Adrenal gland (tissue), 12 donors: ENCODE measurements around the gene MIR17HG. TPM values are rescaled to one million over a fixed set of nuclear protein-coding genes. Genes with fewer than 3 reads are reported as not detected.
"Not testable (repeated sequence)": the region's sequence is repeated elsewhere in the genome, so short reads cannot be mapped to it uniquely, and the experiment has no call there.

Source experiments
- DNase-seq, 7 donors: peaks; one replicate each; pipeline ENCODE4 v3.0.0-alpha.2; 2019 to 2020
- H3K27ac ChIP-seq, 5 donors: fragments of 200-600 bp; sonication (generic) in 4 of 5; 1 replicate in 3 of 5; 2 replicates in 2 of 5; pipeline versions ENCODE4 v1.5.1 to v1.8.0; 2016 to 2020; ENCODE audit warnings: mild to moderate bottlenecking in 1 of 5
- H3K27me3 ChIP-seq: fragments of 200-600 bp; 2 replicates; pipeline ENCODE4 v1.8.0; 2021
- H3K36me3 ChIP-seq, 2 donors: fragments of 200-600 bp; replicated peaks in 1 of 2; 1 replicate in 1 of 2; 2 replicates in 1 of 2; pipeline versions ENCODE4 v1.5.1 to v1.8.0; 2018 to 2022
- H3K4me1 ChIP-seq, 2 donors: fragments of 200-600 bp; replicated peaks in 1 of 2; 1 replicate in 1 of 2; 2 replicates in 1 of 2; pipeline versions ENCODE4 v1.5.1 to v1.8.0; 2018 to 2021
- H3K4me3 ChIP-seq, 4 donors: fragments of 200-600 bp; sonication (generic) in 3 of 4; one replicate each; pipeline ENCODE4 v1.5.1; 2016 to 2018
- H3K9me3 ChIP-seq, 3 donors: fragments of 200-600 bp; sonication (generic) in 1 of 3; replicated peaks in 1 of 3; 1 replicate in 2 of 3; 2 replicates in 1 of 3; pipeline versions ENCODE4 v1.5.1 to v1.8.0; 2016 to 2021
- CTCF ChIP-seq, 6 experiments: fragments of 450-650 bp in 4 of 6; fragments of 200-600 bp in 2 of 6; sonication (generic) in 1 of 6; IDR thresholded peaks; 1 replicate in 5 of 6; 2 replicates in 1 of 6; pipeline versions ENCODE4 v1.5.1 to v1.8.0; 2016 to 2021; ENCODE audit warnings: antibody characterized with exemption in 6 of 6, mild to moderate bottlenecking in 2 of 6, moderate library complexity in 1 of 6
- POLR2A ChIP-seq, 2 donors: fragments of 450-650 bp; IDR thresholded peaks; one replicate each; pipeline ENCODE4 v1.6.1; 2017; ENCODE audit warnings: antibody characterized with exemption in 2 of 2, mild to moderate bottlenecking in 2 of 2, moderate library complexity in 1 of 2
- WGBS, 4 donors: extraction: QIAGEN DNeasy Blood & Tissue Kit in 2 of 4; methylation state at CpG; one replicate each; pipeline versions ENCODE4 v1.1.5 to v1.1.7; 2013 to 2017; 5-methylcytosine and 5-hydroxymethylcytosine counted together
- intact Hi-C, 2 donors: fragments of 100-400 bp; cut with DNase I; formaldehyde crosslinking; loops; one replicate each; pipeline versions ENCODE4 v1.14.1 to v1.15.0; 2022 to 2023
- polyA plus RNA-seq, 3 donors: library from polyadenylated mRNA; stranded (reverse); fragments of 200-250 nt in 2 of 3; fragments of 350-450 nt in 1 of 3; fragmentation: Illumina TruSeq in 1 of 3; extraction: RNeasy Lipid Tissue Mini Kit (QIAGEN cat#74804) in 1 of 3; gene quantifications; one replicate each; pipeline ENCODE4 v1.2.3, GENCODE V29; 2013 to 2014
- total RNA-seq, 9 donors: library from RNA; depleted of rRNA in 4 of 9; stranded (reverse); fragments of >200 nt in 4 of 9; fragments of 120-200 nt in 1 of 9; fragmentation: NEBNext Ultra II Directional in 1 of 9; extraction: Animal tissue kit (Norgen Biotek cat#: 25700) in 1 of 9; gene quantifications; one replicate each; pipeline versions ENCODE4 v1.1.0 to v1.2.4, GENCODE V29; 2013 to 2023
- donor health status: healthy with polysubstance abuse.
- donor health status: Bipolar disorder and iron deficiency.
- donor health status: DM: yes; HTN: yes; CAD: no.
- donor health status: DM: no; HTN: no; CAD: no.
- donor health status: DM: no; HTN: no; CAD: no.
- donor health status: DM: yes; HTN: yes; CAD: no.

MIR17HG gene
- total and polyA plus RNA-seq, 12 donors = 0.41 to 5.4 (median 1.9) TPM

- Histone ChIP-seq H3K9me3 (no peaks in the 10 kb centered on the region), H3K27me3 (peaks cover 4% of the 10 kb centered on the region), H3K36me3 (peaks cover 0 to 13% of the 10 kb centered on the region in 2 donors), H3K27ac (no peak overlapping the region), H3K4me3 (no peak overlapping the region), H3K4me1 (peaks cover 0 to 29% of the 10 kb centered on the region in 2 donors)
- no peak for DNase-seq
- intact Hi-C loops = no loop called here
- 71 to 83% (median 77%) methylated on average over 5 of the region's 5 CpGs for WGBS, 4 donors
- TF ChIP-seq POLR2A (IDR thresholded peaks at IDR 0.05) (no peak), CTCF (IDR thresholded peaks at IDR 0.05) (no peak)
Observed at GRCh38 chr13:91349992-91350911, 2.8 kb downstream of the MIR17HG start.

- TF ChIP-seq CTCF (IDR thresholded peaks at IDR 0.05) (no peak), POLR2A (IDR thresholded peaks at IDR 0.05) (no peak)
- Histone ChIP-seq H3K9me3 (no peaks in the 10 kb centered on the region), H3K27ac (no peak overlapping the region), H3K36me3 (peaks cover 0 to 13% of the 10 kb centered on the region in 2 donors), H3K4me3 (no peak overlapping the region), H3K27me3 (no peaks in the 10 kb centered on the region), H3K4me1 (peaks cover 0 to 29% of the 10 kb centered on the region in 2 donors)
- no peak for DNase-seq
- 94 to 97% (median 95%) methylated on average over 5 of the region's 5 CpGs for WGBS, 4 donors
- intact Hi-C loops = no loop called here
Observed at GRCh38 chr13:91351123-91351522, 3.6 kb downstream of the MIR17HG start.

GRCh38 chr13:91351980-91352379, 4.5 kb downstream of the MIR17HG start:
- TF ChIP-seq CTCF (IDR thresholded peaks at IDR 0.05) (no peak), POLR2A (IDR thresholded peaks at IDR 0.05) (no peak)
- WGBS, 4 donors = 93 to 98% (median 96%) methylated on average over 2 of the region's 2 CpGs
- Histone ChIP-seq H3K27ac (no peak overlapping the region), H3K36me3 (peaks cover 0 to 13% of the 10 kb centered on the region in 2 donors), H3K9me3 (no peaks in the 10 kb centered on the region), H3K4me1 (peaks cover 0 to 27% of the 10 kb centered on the region in 2 donors), H3K27me3 (no peaks in the 10 kb centered on the region), H3K4me3 (no peak overlapping the region)
- intact Hi-C loops = no loop called here
- no peak for DNase-seq

GRCh38 chr13:91352891-91353290, 5.4 kb downstream of the MIR17HG start:
- WGBS, 4 donors = 89 to 95% (median 91%) methylated on average over 7 of the region's 7 CpGs
- H3K4me3 ChIP-seq, H3K27me3 ChIP-seq, H3K9me3 ChIP-seq, H3K27ac ChIP-seq, intact Hi-C loops, DNase-seq: not testable (repeated sequence)
- peaks cover 0 to 25% of the 10 kb centered on the region in 2 donors for H3K4me1 ChIP-seq
- H3K36me3 ChIP-seq = peaks cover 0 to 13% of the 10 kb centered on the region in 2 donors
